K562 (cell line): ENCODE measurements around the gene AFAP1. TPM values are rescaled to one million over a fixed set of nuclear protein-coding genes. Genes with fewer than 3 reads are reported as not detected.

Source experiments
- ATAC-seq: fragments of 200-7000 bp; cut with Tn5 transposase; 3 replicates; pipeline ENCODE4 v1.9.1; 2020; ENCODE audit warnings: moderate library complexity
- BruUV-seq: library from RNA; stranded (reverse); fragments of 400-500 nt; replicated peaks from 2 replicates; lab custom pipeline; 2021; lab: Mats Ljungman, UMichigan
- CTCF ChIA-PET: fragments of 300-600 bp; formaldehyde crosslinking; extraction: SDS; loops from one replicate; lab custom pipeline; 2021; ENCODE audit warnings: low intra/inter-chr PET ratio; lab: Yijun Ruan, JAX
- POLR2A ChIA-PET: fragments of 300-600, 350-650 bp; sonication (Branson Sonifier 250); formaldehyde crosslinking; extraction: SDS; loops from one replicate; lab custom pipeline; 2021; ENCODE audit warnings: antibody characterized with exemption, inconsistent platforms; lab: Yijun Ruan, JAX
- DNase-seq, 4 experiments: peaks; one replicate each; pipeline versions ENCODE4 v3.0.0 to v3.0.0-alpha.2; 2011 to 2018; ENCODE audit warnings: low spot score in 3 of 4, mixed read lengths in 3 of 4; ENCODE audit errors: extremely low read depth in 1 of 4
- FAIRE-seq: peaks from 2 replicates; lab custom pipeline; 2011; peaks lifted over from hg19 to GRCh38; lab: Jason Lieb, UNC
- H2AFZ ChIP-seq: 2 replicates; pipeline ENCODE4 v1.6.0; 2011; ENCODE audit warnings: low read depth, low read length, control low read depth, inconsistent platforms
- H3K27ac ChIP-seq: fragments of 200-600 bp; 3 replicates; pipeline ENCODE4 v1.8.0; 2011; ENCODE audit warnings: low read depth, mild to moderate bottlenecking, control low read depth, inconsistent platforms, low read length, moderate library complexity, mixed read lengths; ENCODE audit errors: extremely low read depth
- H3K27me3 ChIP-seq, 2 experiments: fragments of 300-600 bp in 1 of 2; 2 replicates in 1 of 2; 3 replicates in 1 of 2; pipeline versions ENCODE4 v1.6.0 to v1.8.0; 2011; ENCODE audit warnings: inconsistent platforms in 2 of 2, low read length in 2 of 2, mild to moderate bottlenecking in 1 of 2, mixed read lengths in 1 of 2, moderate library complexity in 1 of 2; ENCODE audit not compliant: control insufficient read depth in 2 of 2, insufficient read depth in 2 of 2
- H3K36me3 ChIP-seq: fragments of 300-600 bp; 3 replicates; pipeline ENCODE4 v1.8.0; 2011; ENCODE audit warnings: mild to moderate bottlenecking, low read length, inconsistent platforms; ENCODE audit not compliant: control insufficient read depth, insufficient read depth
- H3K4me1 ChIP-seq, 2 experiments: fragments of 200-600 bp in 1 of 2; replicated peaks in 1 of 2; 2 replicates in 1 of 2; 3 replicates in 1 of 2; pipeline versions ENCODE4 v1.5.1 to v1.8.0; 2011; ENCODE audit warnings: inconsistent platforms in 2 of 2, low read length in 2 of 2, mild to moderate bottlenecking in 1 of 2, mixed read lengths in 1 of 2, moderate library complexity in 1 of 2; ENCODE audit not compliant: control insufficient read depth in 2 of 2, insufficient read depth in 2 of 2
- H3K4me2 ChIP-seq: 2 replicates; pipeline ENCODE4 v1.6.1; 2011; ENCODE audit warnings: low read length, control low read depth, inconsistent platforms, mixed read lengths; ENCODE audit not compliant: insufficient read depth
- H3K4me3 ChIP-seq: fragments of 200-600 bp; sonication (generic), shearing (Covaris generic); 2 replicates; pipeline ENCODE4 v1.5.1; 2016; ENCODE audit warnings: control low read depth, inconsistent platforms
- H3K79me2 ChIP-seq: fragments of 200-600 bp; 3 replicates; pipeline ENCODE4 v1.8.0; 2011; ENCODE audit warnings: low read length, inconsistent platforms; ENCODE audit not compliant: control insufficient read depth, insufficient read depth
- H3K9ac ChIP-seq, 2 experiments: 2 replicates each; pipeline versions ENCODE4 v1.6.0 to v1.6.1; 2011; ENCODE audit warnings: low read depth in 2 of 2, low read length in 2 of 2, control low read depth in 1 of 2, inconsistent platforms in 1 of 2, mild to moderate bottlenecking in 1 of 2, mixed read lengths in 1 of 2; ENCODE audit not compliant: insufficient read depth in 1 of 2
- H3K9me1 ChIP-seq: one replicate; pipeline ENCODE4 v1.6.0; 2011; ENCODE audit warnings: inconsistent platforms, mild to moderate bottlenecking, low read length, moderate library complexity; ENCODE audit not compliant: control insufficient read depth, insufficient read depth
- H3K9me3 ChIP-seq: replicated peaks from 2 replicates; pipeline ENCODE4 v1.5.1; 2011; ENCODE audit warnings: low read depth, low read length, inconsistent platforms; ENCODE audit not compliant: control insufficient read depth, insufficient read depth
- H4K20me1 ChIP-seq: replicated peaks from 2 replicates; pipeline ENCODE4 v1.6.1; 2011; ENCODE audit warnings: low read length, inconsistent platforms, mixed read lengths; ENCODE audit not compliant: control insufficient read depth, insufficient read depth
- RAD21 ChIP-seq, 2 experiments: fragments of 250-450 bp in 1 of 2; fragments of 450-650 bp in 1 of 2; sonication (Bioruptor Pico) in 1 of 2; formaldehyde crosslinking in 1 of 2; IDR thresholded peaks in 1 of 2; conservative IDR thresholded peaks in 1 of 2; 2 replicates each; pipeline versions ENCODE4 v1.4.0 to v1.8.0; 2020 to 2022; ENCODE audit warnings: mild to moderate bottlenecking in 2 of 2, moderate library complexity in 1 of 2
- RNF2 ChIP-seq: sonication (generic); IDR thresholded peaks from 2 replicates; pipeline ENCODE4 v1.6.1; 2016
- ZNF263 ChIP-seq: sonication (generic); formaldehyde crosslinking; IDR thresholded peaks from 2 replicates; pipeline ENCODE4 v1.8.0; 2022; ENCODE audit warnings: mild to moderate bottlenecking, missing genetic modification reagents, borderline replicate concordance
- ZNF696 ChIP-seq: fragments of 250-450 bp; sonication (Bioruptor Pico); conservative IDR thresholded peaks from 2 replicates; pipeline ENCODE4 v1.4.0; 2020; ENCODE audit warnings: mild to moderate bottlenecking, moderate library complexity
- WGBS: fragments of 100-300 bp; shearing (Covaris generic); methylation state at CpG from one replicate; pipeline ENCODE4 v1.1.6; 2016; ENCODE audit warnings: low coverage, mixed read lengths; ENCODE audit not compliant: insufficient coverage; ENCODE audit errors: missing lambda C conversion rate; 5-methylcytosine and 5-hydroxymethylcytosine counted together
- in situ Hi-C: fragments of 300-500 bp; cut with MboI; formaldehyde crosslinking; loops from 4 replicates; pipeline ENCODE4 v1.15.0; 2018; ENCODE audit warnings: inconsistent platforms, mixed read lengths
- intact Hi-C: fragments of 100-400 bp; cut with micrococcal nuclease; formaldehyde crosslinking; loops from 2 replicates; pipeline ENCODE4 v1.14.2; 2022
- polyA plus RNA-seq, 8 experiments: library from polyadenylated mRNA; depleted of rRNA in 4 of 8; stranded (reverse) in 5 of 8; unstranded in 3 of 8; fragments of >200 nt; fragmentation: Nextera tagmentation in 2 of 8; fragmentation: Illumina TruSeq in 1 of 8; extraction: Ambion mirVana in 2 of 8; extraction: Trizol in 1 of 8; gene quantifications; 2 replicates each; pipeline versions ENCODE4 v1.2.1 to v1.2.3, GENCODE V29; 2011 to 2014; ENCODE audit warnings: inconsistent platforms in 1 of 8, missing spikeins in 1 of 8
- total RNA-seq, 7 experiments: library from RNA; depleted of rRNA in 6 of 7; stranded (reverse); fragments of >200 nt in 6 of 7; fragmentation: Illumina TruSeq in 2 of 7; extraction: Trizol in 2 of 7; gene quantifications; 2 replicates each; pipeline versions ENCODE4 v1.2.1 to v1.2.3, GENCODE V29; 2011 to 2021; ENCODE audit warnings: low replicate concordance in 1 of 7

Gene AFAP1
- total and polyA plus RNA-seq, 9 of the 15 experiments (the other 6 are each of a cell fraction or from before 2014, with no cell fraction given) = 0.07 to 0.42 (median 0.12) TPM; not detected in 1

- Histone ChIP-seq H3K4me1 (no peaks in the 10 kb centered on the region), H3K9me1 (no peaks in the 10 kb centered on the region), H4K20me1 (no peaks in the 10 kb centered on the region), H3K9me3 (no peaks in the 10 kb centered on the region), H3K79me2 (no peaks in the 10 kb centered on the region), H3K27me3 (peaks cover 8 to 47% of the 10 kb centered on the region in 2 experiments; a peak in 4 of 5 replicates), H3K9ac (no peak overlapping the region), H3K4me2 (no peak overlapping the region), H2AFZ (no peak overlapping the region), H3K4me3 (no peak overlapping the region), H3K27ac (no peak overlapping the region), H3K36me3 (no peaks in the 10 kb centered on the region)
- in situ Hi-C loops (no loop called here), intact Hi-C loops (no loop called here)
- FAIRE-seq = no peak
- no peak for ATAC-seq
- ChIA-PET POLR2A (interaction anchor here (0.6 to 0.8 kb wide), 3 partner anchors 30 to 52 kb away, joined by 3 read pairs; no protein-coding TSS in a partner anchor), CTCF (interaction anchor here (0.7 kb wide), 1 partner anchor 125 kb away, joined by 5 read pairs; no protein-coding TSS in a partner anchor)
- no peak for TF ChIP-seq ZNF696 (CRISPR knock-in tag)
- TF ChIP-seq ZNF263 (CRISPR knock-in tag) = peak; percentile 71
- no peak for TF ChIP-seq RNF2
- 0 out of 4 replicates have a peak, but pooled peaks of 1 of the 2 experiments have one; percentile 11 for TF ChIP-seq RAD21 (CRISPR knock-in tag; conservative IDR thresholded peaks at IDR 0.05 in 1 of 2, IDR thresholded peaks at IDR 0.05 in 1 of 2)
- no peak for DNase-seq
- no TSS peak for BruUV-seq
- WGBS = 1% methylated on average over 7 of the region's 7 CpGs
These were observed 10.3 kb downstream of the AFAP1 start for GRCh38 chr4:7929118-7929951.
